HepG2 (cell line): Measurements from ENCODE around the gene PPCS. TPM values are rescaled to one million over a fixed set of nuclear protein-coding genes. Genes with fewer than 3 reads are reported as not detected.

Experiments used
- ARID5B ChIP-seq: IDR thresholded peaks from 2 replicates; pipeline ENCODE4 v1.4.0; 2020; ENCODE audit warnings: mild to moderate bottlenecking, missing genetic modification reagents
- HNRNPK ChIP-seq: fragments of 200-400 bp; formaldehyde crosslinking; IDR thresholded peaks from 2 replicates; pipeline ENCODE4 v1.6.1; 2018; ENCODE audit warnings: low read length, low read depth, moderate library complexity, mild to moderate bottlenecking; ENCODE audit not compliant: poor library complexity, severe bottlenecking
- KDM2A ChIP-seq: sonication (generic); formaldehyde crosslinking; IDR thresholded peaks from 2 replicates; pipeline ENCODE4 v1.4.0; 2020; ENCODE audit warnings: low read depth, missing genetic modification reagents, borderline replicate concordance
- KLF15 ChIP-seq: sonication (generic); formaldehyde crosslinking; IDR thresholded peaks from 2 replicates; pipeline ENCODE4 v1.8.1; 2023; ENCODE audit warnings: borderline replicate concordance, mild to moderate bottlenecking, inconsistent platforms, missing genetic modification reagents, mixed read lengths
- MAZ ChIP-seq, 2 experiments: sonication (generic) in 1 of 2; formaldehyde crosslinking in 1 of 2; IDR thresholded peaks; 2 replicates each; pipeline versions ENCODE4 v1.5.0 to v1.6.1; 2012 to 2020; ENCODE audit warnings: low read depth in 2 of 2, mild to moderate bottlenecking in 2 of 2, borderline replicate concordance in 1 of 2, improper control_type of control experiment in 1 of 2, low read length in 1 of 2, missing genetic modification reagents in 1 of 2, moderate library complexity in 1 of 2
- MEIS2 ChIP-seq: sonication (generic); formaldehyde crosslinking; IDR thresholded peaks from 2 replicates; pipeline ENCODE4 v1.9.0; 2021; ENCODE audit warnings: mild to moderate bottlenecking, missing genetic modification reagents
- NR3C1 ChIP-seq: sonication (generic); formaldehyde crosslinking; IDR thresholded peaks from 2 replicates; pipeline ENCODE4 v1.4.0; 2020; ENCODE audit warnings: missing genetic modification reagents
- PHF8 ChIP-seq: sonication (generic); formaldehyde crosslinking; IDR thresholded peaks from 2 replicates; pipeline ENCODE4 v1.5.0; 2020; ENCODE audit warnings: missing genetic modification reagents
- RBFOX2 ChIP-seq: fragments of 200-400 bp; formaldehyde crosslinking; IDR thresholded peaks from 2 replicates; pipeline ENCODE4 v1.6.1; 2017; ENCODE audit warnings: low read depth, mild to moderate bottlenecking, low read length
- REL ChIP-seq: sonication (generic); formaldehyde crosslinking; conservative IDR thresholded peaks from 2 replicates; pipeline ENCODE4 v1.8.0; 2022; ENCODE audit warnings: mild to moderate bottlenecking, missing genetic modification reagents, moderate library complexity
- SAP130 ChIP-seq: IDR thresholded peaks from 2 replicates; pipeline ENCODE4 v1.6.1; 2016; ENCODE audit warnings: low read depth
- SOX13 ChIP-seq, 3 experiments: fragments of 450-650 bp in 1 of 3; sonication (generic) in 1 of 3; formaldehyde crosslinking in 1 of 3; IDR thresholded peaks in 2 of 3; conservative IDR thresholded peaks in 1 of 3; 2 replicates each; pipeline versions ENCODE4 v1.5.0 to v1.6.1; 2016 to 2020; ENCODE audit warnings: antibody characterized with exemption in 1 of 3, mild to moderate bottlenecking in 1 of 3, missing compliant biosample characterization in 1 of 3, missing genetic modification reagents in 1 of 3, moderate library complexity in 1 of 3
- ZFP1 ChIP-seq: IDR thresholded peaks from 2 replicates; pipeline ENCODE4 v1.6.1; 2016
- ZNF720 ChIP-seq: sonication (generic); formaldehyde crosslinking; IDR thresholded peaks from 2 replicates; pipeline ENCODE4 v1.4.0; 2020; ENCODE audit warnings: missing genetic modification reagents
- ZNF782 ChIP-seq: sonication (generic); formaldehyde crosslinking; IDR thresholded peaks from 2 replicates; pipeline ENCODE4 v1.4.0; 2020; ENCODE audit warnings: missing genetic modification reagents, mild to moderate bottlenecking, borderline replicate concordance
- polyA plus RNA-seq, 8 experiments: library from polyadenylated mRNA; depleted of rRNA in 3 of 8; stranded (reverse) in 7 of 8; unstranded in 1 of 8; fragments of >200 nt; fragmentation: Illumina TruSeq in 4 of 8; extraction: Trizol in 4 of 8; gene quantifications; 2 replicates each; pipeline versions ENCODE4 v1.2.1 to v1.2.3, GENCODE V29; 2011 to 2016; ENCODE audit warnings: low read depth in 4 of 8, missing spikeins in 1 of 8, mixed read lengths in 1 of 8; ENCODE audit not compliant: insufficient read depth in 1 of 8
- total RNA-seq, 5 experiments: library from RNA; depleted of rRNA; stranded (reverse); fragments of >200 nt; fragmentation: Illumina TruSeq; extraction: Trizol; gene quantifications; 2 replicates each; pipeline ENCODE4 v1.2.3, GENCODE V29; 2016; ENCODE audit warnings: low read depth in 1 of 5
- TF ChIP-seq, protein P1 (sequence below): sonication (generic); formaldehyde crosslinking; conservative IDR thresholded peaks from 2 replicates; pipeline ENCODE4 v1.4.0; 2020; ENCODE audit warnings: missing genetic modification reagents
- TF ChIP-seq, protein P2 (sequence below): sonication (generic); formaldehyde crosslinking; IDR thresholded peaks from 2 replicates; pipeline ENCODE4 v1.8.1; 2023; ENCODE audit warnings: mild to moderate bottlenecking, missing genetic modification reagents, borderline replicate concordance

The PPCS gene
- total and polyA plus RNA-seq, 2 of the 13 experiments (the other 11 are each of a cell fraction or from before 2014, with no cell fraction given): 13.4 to 38.9 TPM

DNA sequence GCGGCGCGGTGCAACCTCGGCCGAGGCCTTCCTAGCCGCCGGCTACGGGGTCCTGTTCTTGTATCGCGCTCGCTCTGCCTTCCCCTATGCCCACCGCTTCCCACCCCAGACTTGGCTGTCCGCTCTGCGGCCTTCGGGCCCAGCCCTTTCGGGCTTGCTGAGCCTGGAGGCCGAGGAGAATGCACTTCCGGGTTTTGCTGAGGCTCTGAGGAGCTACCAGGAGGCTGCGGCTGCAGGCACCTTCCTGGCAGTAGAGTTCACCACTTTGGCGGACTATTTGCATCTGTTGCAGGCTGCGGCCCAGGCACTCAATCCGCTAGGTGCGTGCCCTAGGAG is 379 bp downstream of the PPCS start (continued):
- peak; percentile 15; the same call in 1 of the 2 replicates for TF ChIP-seq KDM2A (CRISPR knock-in tag)
- TF ChIP-seq ZNF720: no peak
- TF ChIP-seq MAZ (IDR thresholded peaks at IDR 0.05; ENCODE audit: borderline replicate concordance, low read depth, low read length): no peak
- TF ChIP-seq MAZ (CRISPR knock-in tag; IDR thresholded peaks at IDR 0.05; ENCODE audit: low read depth): 0 out of 2 replicates have a peak, but pooled peaks have one; percentile 1
- TF ChIP-seq, protein P1, sequence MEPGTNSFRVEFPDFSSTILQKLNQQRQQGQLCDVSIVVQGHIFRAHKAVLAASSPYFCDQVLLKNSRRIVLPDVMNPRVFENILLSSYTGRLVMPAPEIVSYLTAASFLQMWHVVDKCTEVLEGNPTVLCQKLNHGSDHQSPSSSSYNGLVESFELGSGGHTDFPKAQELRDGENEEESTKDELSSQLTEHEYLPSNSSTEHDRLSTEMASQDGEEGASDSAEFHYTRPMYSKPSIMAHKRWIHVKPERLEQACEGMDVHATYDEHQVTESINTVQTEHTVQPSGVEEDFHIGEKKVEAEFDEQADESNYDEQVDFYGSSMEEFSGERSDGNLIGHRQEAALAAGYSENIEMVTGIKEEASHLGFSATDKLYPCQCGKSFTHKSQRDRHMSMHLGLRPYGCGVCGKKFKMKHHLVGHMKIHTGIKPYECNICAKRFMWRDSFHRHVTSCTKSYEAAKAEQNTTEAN: no peak
- TF ChIP-seq NR3C1 (CRISPR knock-in tag): no peak
- no peak for TF ChIP-seq REL (CRISPR knock-in tag)
- peak; percentile 77 for TF ChIP-seq PHF8 (CRISPR knock-in tag)
- TF ChIP-seq MEIS2: 0 out of 2 replicates have a peak, but pooled peaks have one; percentile 3
- no peak for TF ChIP-seq KLF15 (CRISPR knock-in tag)
- TF ChIP-seq, protein P2, sequence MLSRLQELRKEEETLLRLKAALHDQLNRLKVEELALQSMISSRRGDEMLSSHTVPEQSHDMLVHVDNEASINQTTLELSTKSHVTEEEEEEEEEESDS (CRISPR knock-in tag): no peak
- TF ChIP-seq SOX13 (IDR thresholded peaks at IDR 0.05): no peak
- TF ChIP-seq SOX13 (CRISPR knock-in tag; conservative IDR thresholded peaks at IDR 0.05 in 1 of 2, IDR thresholded peaks at IDR 0.05 in 1 of 2): no peak
- 0 out of 2 replicates have a peak, but pooled peaks have one; percentile 15 for TF ChIP-seq ZNF782
- peak; percentile 85 for TF ChIP-seq RBFOX2
- peak; percentile 4; the same call in 1 of the 2 replicates for TF ChIP-seq ARID5B (CRISPR knock-in tag)
- TF ChIP-seq SAP130: peak; percentile 58
- TF ChIP-seq ZFP1 (CRISPR knock-in tag): no peak
- TF ChIP-seq HNRNPK: no peak
